ENCODE data around the gene ANO2. TPM values are rescaled to one million over a fixed set of nuclear protein-coding genes. Genes with fewer than 3 reads are reported as not detected.

ANO2 gene
- total RNA-seq, 4 donors from 2014 or later, result 2.0 to 9.8 (median 4.9) TPM

GRCh38 chr12:5770727-5771126, 174.3 kb downstream of the ANO2 start:
- Histone ChIP-seq H3K27me3 (no peaks in the 10 kb centered on the region), H3K4me3 (no peak overlapping the region), H3K36me3 (no peaks in the 10 kb centered on the region), H3K9me3 (no peaks in the 10 kb centered on the region), H3K4me1 (no peaks in the 10 kb centered on the region), H3K27ac (no peak overlapping the region)
- DNase-seq (no peak), ATAC-seq (no peak)
- intact Hi-C loops (cut with DNase I; ENCODE audit: low total_unique reads) (no loop called here), in situ Hi-C loops (cut with MboI; ENCODE audit: low sequenced_read_pairs in 4 of 4) (no loop called here)
- TF ChIP-seq, protein P1, sequence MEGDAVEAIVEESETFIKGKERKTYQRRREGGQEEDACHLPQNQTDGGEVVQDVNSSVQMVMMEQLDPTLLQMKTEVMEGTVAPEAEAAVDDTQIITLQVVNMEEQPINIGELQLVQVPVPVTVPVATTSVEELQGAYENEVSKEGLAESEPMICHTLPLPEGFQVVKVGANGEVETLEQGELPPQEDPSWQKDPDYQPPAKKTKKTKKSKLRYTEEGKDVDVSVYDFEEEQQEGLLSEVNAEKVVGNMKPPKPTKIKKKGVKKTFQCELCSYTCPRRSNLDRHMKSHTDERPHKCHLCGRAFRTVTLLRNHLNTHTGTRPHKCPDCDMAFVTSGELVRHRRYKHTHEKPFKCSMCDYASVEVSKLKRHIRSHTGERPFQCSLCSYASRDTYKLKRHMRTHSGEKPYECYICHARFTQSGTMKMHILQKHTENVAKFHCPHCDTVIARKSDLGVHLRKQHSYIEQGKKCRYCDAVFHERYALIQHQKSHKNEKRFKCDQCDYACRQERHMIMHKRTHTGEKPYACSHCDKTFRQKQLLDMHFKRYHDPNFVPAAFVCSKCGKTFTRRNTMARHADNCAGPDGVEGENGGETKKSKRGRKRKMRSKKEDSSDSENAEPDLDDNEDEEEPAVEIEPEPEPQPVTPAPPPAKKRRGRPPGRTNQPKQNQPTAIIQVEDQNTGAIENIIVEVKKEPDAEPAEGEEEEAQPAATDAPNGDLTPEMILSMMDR (IDR thresholded peaks at IDR 0.05 in 4 of 5, conservative IDR thresholded peaks at IDR 0.05 in 1 of 5), result no peak
- TF ChIP-seq POLR2A (IDR thresholded peaks at IDR 0.05), result no peak

DNA sequence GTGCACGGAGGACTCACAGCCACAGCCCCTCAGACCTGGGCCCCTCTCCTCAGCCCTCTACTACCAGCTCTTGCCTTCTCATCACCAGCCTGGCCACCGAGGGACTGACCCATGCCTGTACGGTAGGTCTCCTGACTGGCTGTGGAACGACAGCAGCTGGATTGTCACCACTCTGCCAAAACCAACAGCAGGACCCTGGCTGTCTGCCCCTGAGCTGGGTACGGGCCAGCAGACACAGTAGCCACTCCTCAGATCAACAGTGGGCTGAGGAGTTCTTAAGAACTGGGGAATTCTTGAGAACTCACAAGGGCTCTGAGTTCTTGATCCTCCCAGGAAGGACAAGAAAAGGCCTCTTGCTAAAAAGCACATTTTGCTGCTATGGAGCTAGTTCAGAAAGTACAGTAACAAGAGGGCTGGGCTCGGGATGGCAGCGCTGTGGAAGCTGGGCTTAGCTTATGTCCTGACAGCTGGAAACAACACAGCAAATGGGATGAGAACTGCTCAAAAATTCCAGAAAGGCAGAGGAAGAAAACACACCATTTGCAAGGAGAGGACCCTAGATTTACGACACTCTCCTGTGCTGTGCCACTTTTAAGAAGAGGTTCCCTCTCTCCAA, 176.4 kb downstream of the ANO2 start:
- Histone ChIP-seq H3K27me3 (no peaks in the 10 kb centered on the region), H3K9me3 (no peaks in the 10 kb centered on the region), H3K36me3 (no peaks in the 10 kb centered on the region), H3K27ac (no peak overlapping the region), H3K4me1 (no peaks in the 10 kb centered on the region), H3K4me3 (no peak overlapping the region)
- in situ Hi-C loops (cut with MboI; ENCODE audit: low sequenced_read_pairs in 4 of 4), result no loop called here
- DNase-seq (no peak), ATAC-seq (no peak)
- intact Hi-C loops (cut with DNase I; ENCODE audit: low total_unique reads), result no loop called here
- no peak for TF ChIP-seq POLR2A (IDR thresholded peaks at IDR 0.05)
- TF ChIP-seq, protein P1 (IDR thresholded peaks at IDR 0.05 in 4 of 5, conservative IDR thresholded peaks at IDR 0.05 in 1 of 5), result no peak

DNA sequence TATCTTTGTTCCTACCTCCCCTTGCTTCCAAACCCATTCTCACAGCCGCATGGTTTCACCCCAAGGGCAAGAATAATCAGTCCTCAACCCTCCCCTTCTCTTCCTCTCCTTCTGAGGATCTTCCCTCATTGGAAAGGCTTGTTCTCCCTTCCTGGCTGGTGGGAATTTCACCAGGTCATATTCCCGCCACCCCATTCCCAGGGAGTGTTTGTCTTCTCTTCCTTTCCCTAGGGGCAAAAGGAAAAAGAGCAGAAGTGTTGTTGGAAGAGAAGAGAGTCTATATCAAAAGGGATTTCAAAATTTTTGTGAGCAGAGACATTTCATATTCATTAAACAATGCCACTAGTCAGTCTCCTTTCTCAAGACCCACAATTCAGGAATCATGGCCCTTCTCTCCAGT, 176.9 kb downstream of the ANO2 start:
- no peaks in the 10 kb centered on the region for H3K36me3 ChIP-seq
- DNase-seq, result no peak
- no peak overlapping the region for H3K27ac ChIP-seq
- in situ Hi-C loops (cut with MboI; ENCODE audit: low sequenced_read_pairs in 4 of 4), result no loop called here
- H3K4me3 ChIP-seq, result no peak overlapping the region
- TF ChIP-seq POLR2A (IDR thresholded peaks at IDR 0.05), result no peak
- TF ChIP-seq, protein P1 (IDR thresholded peaks at IDR 0.05 in 4 of 5, conservative IDR thresholded peaks at IDR 0.05 in 1 of 5), result no peak
- H3K4me1 ChIP-seq, result no peaks in the 10 kb centered on the region
- no peaks in the 10 kb centered on the region for H3K27me3 ChIP-seq
- no peak for ATAC-seq
- intact Hi-C loops (cut with DNase I; ENCODE audit: low total_unique reads), result no loop called here
- no peaks in the 10 kb centered on the region for H3K9me3 ChIP-seq

- no peak for TF ChIP-seq POLR2A (IDR thresholded peaks at IDR 0.05)
- TF ChIP-seq, protein P1 (IDR thresholded peaks at IDR 0.05 in 4 of 5, conservative IDR thresholded peaks at IDR 0.05 in 1 of 5), result no peak
- in situ Hi-C loops (cut with MboI; ENCODE audit: low sequenced_read_pairs in 4 of 4) (no loop called here), intact Hi-C loops (cut with DNase I; ENCODE audit: low total_unique reads) (no loop called here)
- no peak overlapping the region for H3K4me3 ChIP-seq
- no peaks in the 10 kb centered on the region for H3K36me3 ChIP-seq
- no peaks in the 10 kb centered on the region for H3K9me3 ChIP-seq
- H3K27me3 ChIP-seq, result no peaks in the 10 kb centered on the region
- H3K4me1 ChIP-seq, result no peaks in the 10 kb centered on the region
- ATAC-seq (no peak), DNase-seq (no peak)
- no peak overlapping the region for H3K27ac ChIP-seq
These were observed 186.7 kb downstream of the ANO2 start for GRCh38 chr12:5758347-5758746.

DNA sequence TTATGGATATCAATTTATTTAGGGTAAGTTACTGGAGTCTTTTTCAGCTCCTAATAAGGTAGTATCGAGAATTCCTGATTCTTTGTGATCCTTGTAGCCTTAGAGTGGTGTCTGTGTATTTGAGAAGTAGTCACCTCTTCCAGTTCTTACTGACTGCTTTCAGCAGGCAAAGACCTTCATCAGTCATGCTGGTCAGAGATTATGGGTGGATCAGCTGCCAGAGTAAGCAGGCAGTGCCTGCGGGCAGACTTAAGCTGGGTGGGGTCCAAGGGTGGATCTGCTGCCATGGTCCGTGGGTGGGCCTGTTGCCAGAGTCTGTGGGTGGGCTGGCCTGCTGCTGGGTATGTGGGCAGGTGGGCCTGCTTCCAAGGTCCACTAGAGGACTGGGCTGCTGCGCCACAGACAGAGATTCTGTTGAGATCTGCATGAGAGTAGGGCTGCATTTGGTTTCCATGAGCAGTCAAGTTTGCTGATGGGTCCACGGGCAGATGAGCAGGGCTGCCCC, 188.7 kb downstream of the ANO2 start:
- Histone ChIP-seq H3K27me3 (no peaks in the 10 kb centered on the region), H3K36me3 (no peaks in the 10 kb centered on the region), H3K4me3 (no peak overlapping the region), H3K9me3 (no peaks in the 10 kb centered on the region), H3K27ac (no peak overlapping the region), H3K4me1 (no peaks in the 10 kb centered on the region)
- no peak for TF ChIP-seq POLR2A (IDR thresholded peaks at IDR 0.05)
- TF ChIP-seq, protein P1 (IDR thresholded peaks at IDR 0.05 in 4 of 5, conservative IDR thresholded peaks at IDR 0.05 in 1 of 5), result no peak
- ATAC-seq, result no peak
- no peak for DNase-seq
- intact Hi-C loops (cut with DNase I; ENCODE audit: low total_unique reads), result no loop called here
- in situ Hi-C loops (cut with MboI; ENCODE audit: low sequenced_read_pairs in 4 of 4), result no loop called here
